ENCODE results near the gene HPGD. TPM values are rescaled to one million over a fixed set of nuclear protein-coding genes. Genes with fewer than 3 reads are reported as not detected.

Gene HPGD
- polyA plus RNA-seq, 1 donor (not counting 4 experiments of a cell fraction or from before 2014, with no cell fraction given) = 0.75 TPM

DNA sequence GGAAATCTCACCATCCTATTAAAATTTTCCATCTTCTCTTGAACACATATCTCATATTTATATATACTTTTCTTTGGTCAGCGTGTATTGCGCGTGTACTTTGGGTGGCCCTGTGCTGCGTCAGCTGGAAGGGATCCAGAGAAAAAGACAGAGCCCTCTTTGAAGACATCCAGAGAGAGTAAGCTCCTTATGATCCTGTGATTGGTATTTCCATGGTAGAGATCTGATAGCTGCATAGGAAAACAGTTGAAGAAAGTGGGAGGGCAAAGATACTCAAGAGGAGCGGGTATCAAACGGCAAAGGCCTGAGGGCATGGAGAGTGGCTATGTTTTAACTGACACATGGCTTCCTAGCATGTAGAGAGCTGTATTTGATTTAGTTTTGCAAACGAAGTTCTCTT, 4.4 kb upstream of the HPGD start:
- Histone ChIP-seq H3K4me2 (ENCODE audit: control insufficient read depth, extremely low read depth, insufficient read depth, low read depth, low read length) (no peak overlapping the region), H3K9ac (ENCODE audit: control insufficient read depth, extremely low read depth, insufficient read depth, low read length) (no peak overlapping the region), H3K27me3 (ENCODE audit: control insufficient read depth, extremely low read depth, insufficient read depth, low read length) (no peaks in the 10 kb centered on the region), H3K79me2 (ENCODE audit: control insufficient read depth, insufficient read depth, low read length) (no peaks in the 10 kb centered on the region), H3K9me1 (ENCODE audit: control insufficient read depth, extremely low read depth, insufficient read depth, low read length) (no peaks in the 10 kb centered on the region), H2AFZ (ENCODE audit: control insufficient read depth, low read length) (no peak overlapping the region), H3K27ac (ENCODE audit: control insufficient read depth, insufficient read depth, low read length) (no peak overlapping the region), H3K4me1 (ENCODE audit: control insufficient read depth, extremely low read depth, insufficient read depth, low read length) (peaks cover 9% of the 10 kb centered on the region), H4K20me1 (ENCODE audit: control insufficient read depth, extremely low read depth, insufficient read depth, low read length) (no peaks in the 10 kb centered on the region), H3K9me3 (ENCODE audit: control insufficient read depth, low read depth, low read length) (no peaks in the 10 kb centered on the region), H3K36me3 (ENCODE audit: control insufficient read depth in 2 of 2, extremely low read depth in 1 of 2, insufficient read depth in 2 of 2, low read length in 2 of 2) (no peaks in the 10 kb centered on the region), H3K4me3 (ENCODE audit: control insufficient read depth in 2 of 3, extremely low read depth in 1 of 3, insufficient read depth in 2 of 3, low read depth in 1 of 3, low read length in 3 of 3) (no peak overlapping the region)
- TF ChIP-seq, protein P1, sequence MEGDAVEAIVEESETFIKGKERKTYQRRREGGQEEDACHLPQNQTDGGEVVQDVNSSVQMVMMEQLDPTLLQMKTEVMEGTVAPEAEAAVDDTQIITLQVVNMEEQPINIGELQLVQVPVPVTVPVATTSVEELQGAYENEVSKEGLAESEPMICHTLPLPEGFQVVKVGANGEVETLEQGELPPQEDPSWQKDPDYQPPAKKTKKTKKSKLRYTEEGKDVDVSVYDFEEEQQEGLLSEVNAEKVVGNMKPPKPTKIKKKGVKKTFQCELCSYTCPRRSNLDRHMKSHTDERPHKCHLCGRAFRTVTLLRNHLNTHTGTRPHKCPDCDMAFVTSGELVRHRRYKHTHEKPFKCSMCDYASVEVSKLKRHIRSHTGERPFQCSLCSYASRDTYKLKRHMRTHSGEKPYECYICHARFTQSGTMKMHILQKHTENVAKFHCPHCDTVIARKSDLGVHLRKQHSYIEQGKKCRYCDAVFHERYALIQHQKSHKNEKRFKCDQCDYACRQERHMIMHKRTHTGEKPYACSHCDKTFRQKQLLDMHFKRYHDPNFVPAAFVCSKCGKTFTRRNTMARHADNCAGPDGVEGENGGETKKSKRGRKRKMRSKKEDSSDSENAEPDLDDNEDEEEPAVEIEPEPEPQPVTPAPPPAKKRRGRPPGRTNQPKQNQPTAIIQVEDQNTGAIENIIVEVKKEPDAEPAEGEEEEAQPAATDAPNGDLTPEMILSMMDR (optimal IDR thresholded peaks at IDR 0.05 in 1 of 3, IDR thresholded peaks at IDR 0.05 in 1 of 3, conservative IDR thresholded peaks at IDR 0.05 in 1 of 3; ENCODE audit: extremely low read depth in 1 of 3, insufficient read depth in 2 of 3, low read length in 3 of 3) = no peak
- TF ChIP-seq EZH2 (IDR thresholded peaks at IDR 0.05; ENCODE audit: low read length) = no peak
- FAIRE-seq (no peak), DNase-seq (ENCODE audit: low read depth, low spot score) (no peak)
- dilution Hi-C loops (cut with MboI; ENCODE audit: extremely low pct_ligation_motif_present, low sequenced_read_pairs) = no loop called here

DNA sequence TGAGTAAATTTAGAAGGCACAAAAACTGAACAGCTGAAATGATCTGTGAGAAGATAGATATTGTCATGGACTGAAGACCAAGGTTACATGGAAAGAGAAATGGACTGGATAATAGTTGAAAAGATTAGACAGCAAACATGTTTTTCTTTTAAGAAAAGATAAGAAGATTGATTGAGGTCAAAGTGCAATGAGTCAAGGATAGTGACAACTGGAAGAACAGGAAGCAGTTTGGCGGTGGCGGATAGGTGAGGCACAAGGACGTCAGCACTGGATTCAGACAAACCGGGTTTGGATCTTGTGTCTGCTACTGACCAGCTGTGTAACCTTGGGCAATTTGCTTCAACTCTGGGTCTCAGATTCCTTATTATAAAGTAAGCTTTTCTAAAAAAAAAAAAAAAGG, 2.0 kb upstream of the HPGD start:
- H3K27ac ChIP-seq (ENCODE audit: control insufficient read depth, insufficient read depth, low read length) = no peak overlapping the region
- H3K9ac ChIP-seq (ENCODE audit: control insufficient read depth, extremely low read depth, insufficient read depth, low read length) = no peak overlapping the region
- H3K9me1 ChIP-seq (ENCODE audit: control insufficient read depth, extremely low read depth, insufficient read depth, low read length) = no peaks in the 10 kb centered on the region
- peaks cover 11% of the 10 kb centered on the region for H3K4me1 ChIP-seq (ENCODE audit: control insufficient read depth, extremely low read depth, insufficient read depth, low read length)
- H3K79me2 ChIP-seq (ENCODE audit: control insufficient read depth, insufficient read depth, low read length) = no peaks in the 10 kb centered on the region
- H4K20me1 ChIP-seq (ENCODE audit: control insufficient read depth, extremely low read depth, insufficient read depth, low read length) = no peaks in the 10 kb centered on the region
- FAIRE-seq (no peak), DNase-seq (ENCODE audit: low read depth, low spot score) (no peak)
- peaks cover 3% of the 10 kb centered on the region for H3K27me3 ChIP-seq (ENCODE audit: control insufficient read depth, extremely low read depth, insufficient read depth, low read length)
- H3K4me3 ChIP-seq (ENCODE audit: control insufficient read depth in 2 of 3, extremely low read depth in 1 of 3, insufficient read depth in 2 of 3, low read depth in 1 of 3, low read length in 3 of 3) = no peak overlapping the region
- no peak overlapping the region for H3K4me2 ChIP-seq (ENCODE audit: control insufficient read depth, extremely low read depth, insufficient read depth, low read depth, low read length)
- H2AFZ ChIP-seq (ENCODE audit: control insufficient read depth, low read length) = no peak overlapping the region
- H3K36me3 ChIP-seq (ENCODE audit: control insufficient read depth in 2 of 2, extremely low read depth in 1 of 2, insufficient read depth in 2 of 2, low read length in 2 of 2) = no peaks in the 10 kb centered on the region
- dilution Hi-C loops (cut with MboI; ENCODE audit: extremely low pct_ligation_motif_present, low sequenced_read_pairs) = no loop called here
- TF ChIP-seq, protein P1 (optimal IDR thresholded peaks at IDR 0.05 in 1 of 3, IDR thresholded peaks at IDR 0.05 in 1 of 3, conservative IDR thresholded peaks at IDR 0.05 in 1 of 3; ENCODE audit: extremely low read depth in 1 of 3, insufficient read depth in 2 of 3, low read length in 3 of 3) = no peak
- TF ChIP-seq EZH2 (IDR thresholded peaks at IDR 0.05; ENCODE audit: low read length) = no peak
- H3K9me3 ChIP-seq (ENCODE audit: control insufficient read depth, low read depth, low read length) = no peaks in the 10 kb centered on the region

Data from keratinocyte (primary cell).